DOHH2 (cell line): ENCODE measurements around the gene KDM4C.

Experiments used
- H3F3A ChIP-seq: fragments of 200-600 bp; sonication (generic), shearing (Covaris generic); 2 replicates; pipeline ENCODE4 v1.6.0; 2016; ENCODE audit warnings: antibody characterized with exemption, mild to moderate bottlenecking; ENCODE audit not compliant: control insufficient read depth, insufficient read depth
- H3K27ac ChIP-seq: fragments of 200-600 bp; sonication (generic); 2 replicates; pipeline ENCODE4 v1.5.1; 2014; ENCODE audit warnings: low read depth, mild to moderate bottlenecking, low read length, moderate library complexity
- H3K27me3 ChIP-seq: fragments of 200-600 bp; sonication (generic); 2 replicates; pipeline ENCODE4 v1.6.1; 2014; ENCODE audit warnings: mild to moderate bottlenecking, low read length, mixed read lengths; ENCODE audit not compliant: control insufficient read depth
- H3K36me3 ChIP-seq: fragments of 200-600 bp; sonication (generic); 2 replicates; pipeline ENCODE4 v1.6.1; 2014; ENCODE audit warnings: mild to moderate bottlenecking, low read length, moderate library complexity, mixed read lengths; ENCODE audit not compliant: control insufficient read depth
- H3K4me1 ChIP-seq: fragments of 200-600 bp; sonication (generic); 2 replicates; pipeline ENCODE4 v1.6.1; 2014; ENCODE audit warnings: mild to moderate bottlenecking, low read length, mixed read lengths; ENCODE audit not compliant: control insufficient read depth
- H3K4me2 ChIP-seq: fragments of 200-600 bp; sonication (generic); 2 replicates; pipeline ENCODE4 v1.6.0; 2014; ENCODE audit warnings: mild to moderate bottlenecking, low read length, moderate library complexity
- H3K4me3 ChIP-seq: fragments of 200-600 bp; sonication (generic); 2 replicates; pipeline ENCODE4 v1.5.1; 2014; ENCODE audit warnings: mild to moderate bottlenecking, low read length, mixed read lengths
- H3K79me2 ChIP-seq: fragments of 200-600 bp; sonication (generic); 2 replicates; pipeline ENCODE4 v1.6.1; 2014; ENCODE audit warnings: mild to moderate bottlenecking, low read length, mixed read lengths; ENCODE audit not compliant: control insufficient read depth
- H3K9me2 ChIP-seq: fragments of 200-600 bp; sonication (generic); replicated peaks from 2 replicates; pipeline ENCODE4 v1.6.1; 2014; ENCODE audit warnings: mild to moderate bottlenecking, low read length, mixed read lengths; ENCODE audit not compliant: control insufficient read depth
- H3K9me3 ChIP-seq: fragments of 200-600 bp; sonication (generic); 2 replicates; pipeline ENCODE4 v1.6.1; 2014; ENCODE audit warnings: antibody characterized with exemption, low read length, mixed read lengths; ENCODE audit not compliant: control insufficient read depth, insufficient read depth
- H4K20me1 ChIP-seq: fragments of 200-600 bp; sonication (generic); 2 replicates; pipeline ENCODE4 v1.6.0; 2014; ENCODE audit warnings: low read depth, mild to moderate bottlenecking, antibody characterized with exemption, low read length, moderate library complexity; ENCODE audit not compliant: control insufficient read depth, insufficient read depth
- EZH2phosphoT487 ChIP-seq: fragments of 200-600 bp; sonication (generic); IDR thresholded peaks from 2 replicates; pipeline ENCODE4 v1.6.1; 2017; ENCODE audit warnings: borderline replicate concordance, mild to moderate bottlenecking, antibody characterized with exemption, low read length, moderate library complexity, mixed read lengths
- TF ChIP-seq, protein P1 (sequence below): fragments of 200-600 bp; sonication (generic); IDR thresholded peaks from one replicate; pipeline ENCODE4 v1.5.1; 2014; ENCODE audit warnings: antibody characterized with exemption, mild to moderate bottlenecking, low read depth, low read length; ENCODE audit not compliant: poor library complexity, severe bottlenecking

KDM4C gene

DNA sequence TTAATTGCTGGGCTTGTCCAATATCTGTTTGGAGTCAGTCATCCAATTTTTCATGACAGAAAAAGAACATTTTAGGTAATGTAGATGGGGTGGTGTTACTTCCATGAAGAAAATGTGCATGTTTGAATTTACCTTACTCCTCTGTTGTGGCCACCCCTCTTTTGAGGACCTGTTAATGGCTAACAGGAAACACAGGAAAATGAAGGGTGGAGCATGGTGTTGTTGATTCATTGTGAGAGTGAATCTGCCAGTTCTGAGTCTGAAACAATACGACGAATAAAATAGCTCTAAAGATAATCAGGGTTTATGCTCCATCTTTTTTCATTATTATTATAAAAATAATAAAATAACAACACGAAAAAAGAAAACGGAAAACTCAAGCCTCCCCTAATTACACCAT lies 335.3 kb downstream of the KDM4C start:
- H3K36me3 ChIP-seq, result no peaks in the 10 kb centered on the region
- H3K9me2 ChIP-seq, result no peaks in the 10 kb centered on the region
- H3F3A ChIP-seq, result no peaks in the 10 kb centered on the region
- no peaks in the 10 kb centered on the region for H3K9me3 ChIP-seq
- H3K4me1 ChIP-seq, result no peaks in the 10 kb centered on the region
- H4K20me1 ChIP-seq, result no peaks in the 10 kb centered on the region
- no peaks in the 10 kb centered on the region for H3K79me2 ChIP-seq
- TF ChIP-seq EZH2phosphoT487, result no peak
- TF ChIP-seq, protein P1, sequence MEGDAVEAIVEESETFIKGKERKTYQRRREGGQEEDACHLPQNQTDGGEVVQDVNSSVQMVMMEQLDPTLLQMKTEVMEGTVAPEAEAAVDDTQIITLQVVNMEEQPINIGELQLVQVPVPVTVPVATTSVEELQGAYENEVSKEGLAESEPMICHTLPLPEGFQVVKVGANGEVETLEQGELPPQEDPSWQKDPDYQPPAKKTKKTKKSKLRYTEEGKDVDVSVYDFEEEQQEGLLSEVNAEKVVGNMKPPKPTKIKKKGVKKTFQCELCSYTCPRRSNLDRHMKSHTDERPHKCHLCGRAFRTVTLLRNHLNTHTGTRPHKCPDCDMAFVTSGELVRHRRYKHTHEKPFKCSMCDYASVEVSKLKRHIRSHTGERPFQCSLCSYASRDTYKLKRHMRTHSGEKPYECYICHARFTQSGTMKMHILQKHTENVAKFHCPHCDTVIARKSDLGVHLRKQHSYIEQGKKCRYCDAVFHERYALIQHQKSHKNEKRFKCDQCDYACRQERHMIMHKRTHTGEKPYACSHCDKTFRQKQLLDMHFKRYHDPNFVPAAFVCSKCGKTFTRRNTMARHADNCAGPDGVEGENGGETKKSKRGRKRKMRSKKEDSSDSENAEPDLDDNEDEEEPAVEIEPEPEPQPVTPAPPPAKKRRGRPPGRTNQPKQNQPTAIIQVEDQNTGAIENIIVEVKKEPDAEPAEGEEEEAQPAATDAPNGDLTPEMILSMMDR, result no peak
- no peak overlapping the region for H3K4me2 ChIP-seq
- H3K27me3 ChIP-seq, result no peaks in the 10 kb centered on the region
- H3K4me3 ChIP-seq, result no peak overlapping the region
- no peak overlapping the region for H3K27ac ChIP-seq

DNA sequence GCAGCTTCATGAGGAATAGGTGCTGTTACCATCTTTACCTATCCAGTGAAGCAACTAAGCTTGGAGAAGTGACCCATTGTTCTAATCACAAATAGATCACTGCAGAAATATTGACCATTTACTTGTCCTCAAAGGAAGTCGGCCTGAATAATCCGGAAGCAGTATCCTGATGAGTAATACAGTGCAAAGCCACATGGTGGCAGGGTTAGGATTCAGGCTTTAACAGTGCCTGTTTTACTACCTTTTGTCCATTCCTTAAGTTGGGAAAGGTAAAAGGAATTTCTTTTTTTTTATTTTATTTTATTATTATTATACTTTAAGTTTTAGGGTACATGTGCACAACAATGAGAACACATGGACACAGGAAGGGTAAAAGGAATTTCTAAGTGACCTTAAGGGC lies 336.3 kb downstream of the KDM4C start:
- Histone ChIP-seq H4K20me1 (no peaks in the 10 kb centered on the region), H3K27ac (no peak overlapping the region), H3K9me2 (no peaks in the 10 kb centered on the region), H3K9me3 (no peaks in the 10 kb centered on the region), H3K79me2 (no peaks in the 10 kb centered on the region), H3K27me3 (no peaks in the 10 kb centered on the region), H3K36me3 (no peaks in the 10 kb centered on the region), H3F3A (no peaks in the 10 kb centered on the region), H3K4me2 (no peak overlapping the region), H3K4me1 (no peaks in the 10 kb centered on the region), H3K4me3 (no peak overlapping the region)
- TF ChIP-seq, protein P1, result no peak

DNA sequence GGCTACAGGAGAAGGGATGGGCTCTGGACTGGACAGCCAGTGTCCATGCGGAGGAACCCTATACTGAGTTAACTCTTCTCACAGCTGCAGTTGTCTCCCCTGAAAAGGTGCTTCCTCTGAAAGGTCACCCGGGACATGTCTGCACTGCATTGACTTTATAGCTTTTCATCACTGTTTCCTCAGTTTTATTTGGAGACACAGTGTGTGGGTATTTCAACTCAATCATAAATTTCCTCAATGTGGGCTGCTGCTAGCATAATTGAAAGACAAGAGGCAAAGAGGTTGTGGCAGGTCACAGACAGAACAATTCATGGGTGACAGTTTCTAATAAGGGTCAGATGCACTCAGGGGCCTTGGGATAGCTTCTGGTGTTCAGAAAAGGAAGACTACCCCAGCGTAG lies 336.8 kb downstream of the KDM4C start:
- Histone ChIP-seq H3K79me2 (no peaks in the 10 kb centered on the region), H3F3A (no peaks in the 10 kb centered on the region), H3K27ac (no peak overlapping the region), H3K27me3 (no peaks in the 10 kb centered on the region), H3K4me1 (no peaks in the 10 kb centered on the region), H3K9me2 (no peaks in the 10 kb centered on the region), H3K9me3 (no peaks in the 10 kb centered on the region), H3K36me3 (no peaks in the 10 kb centered on the region), H4K20me1 (no peaks in the 10 kb centered on the region), H3K4me2 (no peak overlapping the region), H3K4me3 (no peak overlapping the region)
- TF ChIP-seq, protein P1, result no peak
- no peak for TF ChIP-seq EZH2phosphoT487

DNA sequence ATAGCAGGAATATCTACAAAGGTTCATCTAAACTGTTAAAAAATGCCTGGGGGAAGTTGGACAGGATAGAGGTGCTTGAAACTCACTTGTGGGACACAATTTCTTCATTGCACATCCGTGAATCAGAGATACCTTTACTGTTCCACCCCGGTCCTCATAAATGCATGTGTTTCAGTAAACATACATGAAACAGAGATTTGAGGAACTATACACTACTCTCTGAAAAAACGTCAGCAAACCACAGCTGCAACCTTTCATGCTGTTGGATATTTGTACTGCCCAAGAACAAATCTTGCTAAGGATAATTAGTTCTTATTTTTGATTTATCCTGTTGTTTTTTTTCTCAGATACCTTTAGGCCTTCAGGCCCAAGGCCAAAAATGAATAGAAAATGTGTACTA lies 337.3 kb downstream of the KDM4C start:
- TF ChIP-seq, protein P1, result no peak
- TF ChIP-seq EZH2phosphoT487, result no peak
- Histone ChIP-seq H3K4me1 (no peaks in the 10 kb centered on the region), H3K36me3 (no peaks in the 10 kb centered on the region), H3K9me2 (no peaks in the 10 kb centered on the region), H3K79me2 (no peaks in the 10 kb centered on the region), H4K20me1 (no peaks in the 10 kb centered on the region), H3K27ac (no peak overlapping the region), H3K27me3 (no peaks in the 10 kb centered on the region), H3F3A (no peaks in the 10 kb centered on the region), H3K9me3 (no peaks in the 10 kb centered on the region), H3K4me3 (no peak overlapping the region), H3K4me2 (no peak overlapping the region)
